DMS53 treated with DMSO at 0.1 percent for 48 hours (cell line): ENCODE data around the gene MAP3K1.

ENCODE experiments used
- DNase-seq: peaks from one replicate; lab custom pipeline; 2025; ENCODE audit not compliant: unreplicated experiment; lab: John Stamatoyannopoulos, UW

The MAP3K1 gene

GRCh38 chr5:56900395-56900794, 85.0 kb downstream of the MAP3K1 start:
- no peak for DNase-seq

DNA sequence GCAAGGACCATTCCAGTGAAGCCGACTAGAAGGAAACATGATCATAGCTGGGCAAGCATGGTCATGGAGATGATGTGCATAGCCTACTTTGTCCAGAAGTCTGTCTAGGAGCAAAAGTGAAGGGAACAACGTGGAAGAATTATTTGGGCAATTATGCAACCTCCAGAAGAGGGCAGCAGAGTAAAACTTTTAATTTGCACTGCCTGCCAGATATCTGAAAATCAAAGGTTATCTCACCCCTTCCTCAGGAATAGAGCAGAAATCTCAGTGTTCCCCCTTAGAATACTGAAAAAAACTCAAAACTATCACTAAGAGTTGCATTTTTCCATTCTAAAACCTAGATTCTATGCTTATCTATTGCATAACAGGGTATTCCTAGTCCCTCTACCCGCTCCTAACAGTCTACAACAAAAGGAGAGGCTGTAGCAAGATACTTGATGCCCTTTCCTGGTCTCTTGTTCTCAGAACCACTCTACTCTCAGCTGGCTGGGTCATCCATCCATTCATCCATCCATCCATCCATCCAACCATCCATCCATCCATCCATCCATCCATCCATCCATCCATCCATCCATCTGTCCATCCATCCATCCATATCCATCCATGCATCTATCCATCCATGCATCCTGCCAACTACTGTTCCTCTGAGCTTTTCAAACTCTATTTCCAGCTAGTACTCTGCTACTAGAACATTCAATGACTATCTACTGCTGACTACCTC, 85.7 kb downstream of the MAP3K1 start:
- peak; percentile 54 for DNase-seq

- peak; percentile 88 for DNase-seq
Observed at GRCh38 chr5:56908942-56909293, 93.6 kb downstream of the MAP3K1 start.

- peak; percentile 95 for DNase-seq
Observed at GRCh38 chr5:56909294-56910209, 94.2 kb downstream of the MAP3K1 start, which contains the start of gene SETD9. SETD9 (plus strand) TSS chr5:56909596; CDS start chr5:56909646, 50 bp downstream.

GRCh38 chr5:56910210-56910965, 95.0 kb downstream of the MAP3K1 start:
- DNase-seq, result peak; percentile 75

DNA sequence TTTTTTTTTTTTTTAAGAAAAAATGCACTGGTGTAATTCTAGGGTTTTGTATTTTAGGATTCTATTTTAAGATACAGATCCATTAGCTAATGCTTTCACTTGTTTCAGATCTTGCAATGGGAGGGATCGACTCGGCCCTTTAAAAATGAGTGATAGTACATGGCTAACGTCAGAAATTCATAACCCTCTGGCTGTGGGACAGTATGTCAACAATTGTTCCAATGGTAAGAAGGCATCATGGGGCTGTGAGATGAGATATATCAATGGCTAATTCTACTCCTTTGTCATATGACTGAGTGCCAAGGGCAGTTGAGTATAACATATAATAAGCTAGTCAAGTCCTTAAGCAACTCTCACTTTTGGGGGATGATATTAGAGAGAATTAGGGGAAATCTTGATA, 98.4 kb downstream of the MAP3K1 start:
- DNase-seq, result no peak

GRCh38 chr5:56914678-56915077, 99.3 kb downstream of the MAP3K1 start:
- DNase-seq, result no peak

DNA sequence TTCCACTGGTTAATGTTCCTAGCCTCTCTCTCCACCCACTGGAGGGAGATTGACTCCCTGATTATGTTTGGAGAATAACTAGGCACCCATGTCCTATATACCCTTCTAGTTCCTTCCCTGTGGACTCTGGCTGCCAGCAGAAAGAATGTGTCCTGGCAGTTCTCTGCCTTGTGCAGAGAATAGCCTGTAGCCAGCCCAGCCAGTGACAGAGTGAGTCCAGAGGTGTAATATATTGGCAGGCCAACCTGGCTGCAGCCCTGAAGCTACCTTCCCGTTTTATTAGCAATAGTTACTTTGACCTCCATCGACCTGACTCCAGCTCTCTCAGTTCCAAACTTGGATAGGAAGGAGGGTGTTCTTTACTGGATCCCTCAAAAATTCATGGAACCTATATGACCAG, 102.2 kb downstream of the MAP3K1 start:
- DNase-seq, result no peak

DNA sequence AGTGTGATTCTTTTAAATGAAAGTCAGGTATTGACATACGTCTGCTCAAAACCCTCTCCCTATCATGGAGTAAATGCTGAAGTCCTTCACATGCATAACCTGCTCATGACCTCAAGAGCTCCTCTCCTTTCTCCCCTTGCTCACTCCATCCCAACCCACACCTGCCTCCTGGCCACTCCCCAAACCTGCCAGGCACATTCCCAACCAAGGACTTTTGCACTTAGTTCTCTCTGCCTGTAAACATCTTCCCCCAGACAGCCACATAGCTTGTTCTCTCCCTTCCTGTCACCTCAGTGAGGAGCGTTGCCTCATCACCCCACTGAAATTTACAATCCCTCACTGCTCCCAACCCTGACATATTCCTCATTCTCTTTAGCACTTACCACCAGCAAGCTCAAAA, 102.7 kb downstream of the MAP3K1 start:
- DNase-seq, result no peak

GRCh38 chr5:56919942-56920662, 104.8 kb downstream of the MAP3K1 start:
- no peak for DNase-seq

- DNase-seq, result no peak
Observed at GRCh38 chr5:56922922-56923321, 107.6 kb downstream of the MAP3K1 start.

GRCh38 chr5:56934325-56934724, 119.0 kb downstream of the MAP3K1 start:
- DNase-seq, result no peak

GRCh38 chr5:56938858-56939257, 123.5 kb downstream of the MAP3K1 start:
- DNase-seq, result no peak

GRCh38 chr5:56941981-56942380, 126.6 kb downstream of the MAP3K1 start:
- DNase-seq, result no peak
